Osteoblast (primary cell): ENCODE results near the gene DDX52. TPM values are rescaled to one million over a fixed set of nuclear protein-coding genes. Genes with fewer than 3 reads are reported as not detected.

ENCODE experiments used
- DNase-seq: peaks from one replicate; pipeline ENCODE4 v3.0.0; 2011; ENCODE audit warnings: low spot score, mixed read lengths; ENCODE audit not compliant: insufficient read length; ENCODE audit errors: missing footprints
- H2AFZ ChIP-seq: 2 replicates; pipeline ENCODE4 v1.6.0; 2011; ENCODE audit warnings: mild to moderate bottlenecking, low read length
- H3K27ac ChIP-seq: 2 replicates; pipeline ENCODE4 v1.5.1; 2011; ENCODE audit warnings: mild to moderate bottlenecking, low read depth, low read length, moderate library complexity
- H3K27me3 ChIP-seq: 2 replicates; pipeline ENCODE4 v1.6.0; 2012; ENCODE audit warnings: mild to moderate bottlenecking, control low read depth, inconsistent platforms, low read length, moderate library complexity; ENCODE audit not compliant: insufficient read depth
- H3K36me3 ChIP-seq: 2 replicates; pipeline ENCODE4 v1.5.1; 2011; ENCODE audit warnings: mild to moderate bottlenecking, low read length, control low read depth, moderate library complexity; ENCODE audit not compliant: insufficient read depth
- H3K4me1 ChIP-seq: 2 replicates; pipeline ENCODE4 v1.5.1; 2011; ENCODE audit warnings: mild to moderate bottlenecking, low read length, control low read depth, moderate library complexity; ENCODE audit not compliant: insufficient read depth
- H3K4me2 ChIP-seq: 2 replicates; pipeline ENCODE4 v1.6.0; 2011; ENCODE audit warnings: mild to moderate bottlenecking, low read length; ENCODE audit not compliant: insufficient read depth
- H3K4me3 ChIP-seq: fragments of 200-600 bp; sonication (generic); 3 replicates; pipeline ENCODE4 v1.5.1; 2012; ENCODE audit warnings: mild to moderate bottlenecking, low read length, inconsistent platforms; ENCODE audit not compliant: insufficient read depth
- H3K79me2 ChIP-seq: 2 replicates; pipeline ENCODE4 v1.6.0; 2012; ENCODE audit warnings: mild to moderate bottlenecking, low read length, control low read depth, inconsistent platforms; ENCODE audit not compliant: insufficient read depth
- H3K9me3 ChIP-seq: 2 replicates; pipeline ENCODE4 v1.5.1; 2011; ENCODE audit warnings: low read depth, low read length, control low read depth
- H4K20me1 ChIP-seq: 2 replicates; pipeline ENCODE4 v1.6.0; 2012; ENCODE audit warnings: mild to moderate bottlenecking, low read length, control low read depth; ENCODE audit not compliant: insufficient read depth
- CTCF ChIP-seq: IDR thresholded peaks from 2 replicates; pipeline ENCODE4 v1.5.1; 2011; ENCODE audit warnings: mild to moderate bottlenecking, low read depth, low read length, moderate library complexity; ENCODE audit errors: extremely low read depth
- total RNA-seq: library from RNA; depleted of rRNA; stranded (reverse); fragments of >200 nt; gene quantifications from 2 replicates; pipeline ENCODE4 v1.2.3, GENCODE V29; 2012

DDX52 gene
- total RNA-seq, 1 donor: 29.3 TPM

GRCh38 chr17:37598145-37598544 is 45.1 kb downstream of the DDX52 start:
- H3K27me3 ChIP-seq: no peaks in the 10 kb centered on the region
- H3K9me3 ChIP-seq: no peaks in the 10 kb centered on the region
- peaks cover 38% of the 10 kb centered on the region for H3K36me3 ChIP-seq
- TF ChIP-seq CTCF: no peak
- no peak overlapping the region for H3K4me3 ChIP-seq
- H3K4me1 ChIP-seq: no peaks in the 10 kb centered on the region
- peaks cover 29% of the 10 kb centered on the region for H3K79me2 ChIP-seq
- no peak overlapping the region for H3K27ac ChIP-seq
- H3K4me2 ChIP-seq: no peak overlapping the region
- H2AFZ ChIP-seq: no peak overlapping the region
- peaks cover 9% of the 10 kb centered on the region for H4K20me1 ChIP-seq
- DNase-seq: no peak

GRCh38 chr17:37592291-37592690 is 51.0 kb downstream of the DDX52 start:
- peaks cover 37% of the 10 kb centered on the region for H3K79me2 ChIP-seq
- no peak overlapping the region for H3K4me2 ChIP-seq
- H4K20me1 ChIP-seq: peaks cover 13% of the 10 kb centered on the region
- H3K4me1 ChIP-seq: no peaks in the 10 kb centered on the region
- H3K4me3 ChIP-seq: no peak overlapping the region
- no peak overlapping the region for H3K27ac ChIP-seq
- H2AFZ ChIP-seq: no peak overlapping the region
- peaks cover 29% of the 10 kb centered on the region for H3K36me3 ChIP-seq
- TF ChIP-seq CTCF: no peak
- no peaks in the 10 kb centered on the region for H3K27me3 ChIP-seq
- H3K9me3 ChIP-seq: no peaks in the 10 kb centered on the region
- no peak for DNase-seq

DNA sequence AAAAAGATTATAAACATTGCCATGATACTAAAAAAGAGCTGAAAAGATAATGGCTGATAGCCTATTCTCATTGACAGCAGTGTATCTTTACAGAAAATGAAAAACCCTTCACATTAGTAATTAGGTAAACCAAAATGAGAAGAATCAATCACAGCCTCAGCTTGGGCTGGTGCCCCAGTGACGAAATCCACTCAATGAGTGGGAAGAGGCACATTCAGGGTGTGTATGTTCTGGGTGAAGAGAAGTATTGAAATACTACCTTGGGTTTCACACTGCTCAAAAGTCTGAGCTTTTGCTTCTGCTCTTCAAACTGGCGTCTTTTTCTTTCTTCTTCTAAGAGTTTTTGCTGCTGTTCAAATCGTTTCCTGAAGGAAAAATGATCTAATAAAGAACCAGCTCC is 58.2 kb downstream of the DDX52 start:
- Histone ChIP-seq H3K36me3 (peaks cover 48% of the 10 kb centered on the region), H2AFZ (no peak overlapping the region), H3K4me2 (no peak overlapping the region), H3K9me3 (no peaks in the 10 kb centered on the region), H3K27ac (no peak overlapping the region), H3K4me1 (no peaks in the 10 kb centered on the region), H3K79me2 (peaks cover 16% of the 10 kb centered on the region), H4K20me1 (peaks cover 6% of the 10 kb centered on the region), H3K4me3 (no peak overlapping the region), H3K27me3 (no peaks in the 10 kb centered on the region)
- no peak for TF ChIP-seq CTCF
- DNase-seq: no peak

DNA sequence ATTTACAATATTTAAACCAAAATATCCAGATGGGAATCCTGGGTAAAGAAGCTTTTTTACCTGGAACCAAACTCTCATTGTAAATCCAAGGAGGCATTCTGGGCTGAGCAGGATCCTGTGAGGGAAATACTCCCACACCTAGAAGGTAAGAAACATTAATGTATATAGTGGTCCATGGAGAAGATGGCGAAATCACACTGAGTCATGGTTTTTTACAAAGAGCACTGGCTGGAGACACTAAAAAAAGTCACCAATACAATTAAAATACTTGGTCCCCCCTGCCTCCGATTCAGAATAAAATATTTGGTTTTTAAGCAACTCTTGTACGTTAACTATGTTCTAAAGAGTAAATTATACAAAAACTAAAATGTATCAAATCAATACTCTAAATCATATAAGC is 67.0 kb downstream of the DDX52 start:
- no peaks in the 10 kb centered on the region for H3K9me3 ChIP-seq
- H3K4me1 ChIP-seq: no peaks in the 10 kb centered on the region
- no peaks in the 10 kb centered on the region for H3K79me2 ChIP-seq
- no peak for DNase-seq
- no peaks in the 10 kb centered on the region for H3K27me3 ChIP-seq
- no peak for TF ChIP-seq CTCF
- no peaks in the 10 kb centered on the region for H4K20me1 ChIP-seq
- no peak overlapping the region for H3K27ac ChIP-seq
- no peak overlapping the region for H2AFZ ChIP-seq
- peaks cover 26% of the 10 kb centered on the region for H3K36me3 ChIP-seq
- H3K4me2 ChIP-seq: no peak overlapping the region
- no peak overlapping the region for H3K4me3 ChIP-seq
